H9 (cell line): ENCODE measurements around the gene MBP. TPM values are rescaled to one million over a fixed set of nuclear protein-coding genes. Genes with fewer than 3 reads are reported as not detected.

Experiments
- DNase-seq: peaks from one replicate; pipeline ENCODE4 v3.0.0-alpha.2; 2017
- H2AFZ ChIP-seq: one replicate; pipeline ENCODE4 v1.6.1; 2013; ENCODE audit warnings: mild to moderate bottlenecking, low read length, control low read depth, moderate library complexity
- H2AK5ac ChIP-seq: 2 replicates; pipeline ENCODE4 v1.6.1; 2013; ENCODE audit warnings: low read length, control low read depth, mixed read lengths; ENCODE audit not compliant: insufficient read length
- H2BK120ac ChIP-seq: one replicate; pipeline ENCODE4 v1.6.1; 2013; ENCODE audit warnings: low read depth, mild to moderate bottlenecking, low read length, control low read depth, inconsistent platforms; ENCODE audit not compliant: poor library complexity, severe bottlenecking
- H2BK12ac ChIP-seq: 2 replicates; pipeline ENCODE4 v1.6.1; 2013; ENCODE audit warnings: low read length, control low read depth, mixed read lengths, low read depth; ENCODE audit not compliant: insufficient read length
- H2BK15ac ChIP-seq: 2 replicates; pipeline ENCODE4 v1.6.1; 2013; ENCODE audit warnings: low read depth, low read length, control low read depth
- H2BK20ac ChIP-seq: one replicate; pipeline ENCODE4 v1.6.1; 2013; ENCODE audit warnings: low read depth, mild to moderate bottlenecking, low read length, control low read depth, inconsistent platforms; ENCODE audit not compliant: poor library complexity, severe bottlenecking
- H2BK5ac ChIP-seq: 2 replicates; pipeline ENCODE4 v1.6.1; 2013; ENCODE audit warnings: low read length, control low read depth, mixed read lengths; ENCODE audit not compliant: insufficient read length
- H3K14ac ChIP-seq: 2 replicates; pipeline ENCODE4 v1.6.1; 2013; ENCODE audit warnings: low read length, control low read depth; ENCODE audit not compliant: insufficient read depth
- H3K18ac ChIP-seq: 2 replicates; pipeline ENCODE4 v1.6.1; 2013; ENCODE audit warnings: low read depth, mild to moderate bottlenecking, mixed read lengths, low read length, control low read depth; ENCODE audit not compliant: insufficient read length
- H3K23ac ChIP-seq: 2 replicates; pipeline ENCODE4 v1.6.1; 2013; ENCODE audit warnings: low read length, control low read depth, mixed read lengths, low read depth; ENCODE audit not compliant: insufficient read length
- H3K23me2 ChIP-seq: 2 replicates; pipeline ENCODE4 v1.6.1; 2013; ENCODE audit warnings: low read depth, mild to moderate bottlenecking, mixed read lengths, low read length, control low read depth; ENCODE audit not compliant: insufficient read length, poor library complexity, severe bottlenecking
- H3K27ac ChIP-seq: 2 replicates; pipeline ENCODE4 v1.5.1; 2013; ENCODE audit warnings: low read length, control low read depth, mixed read lengths, low read depth; ENCODE audit not compliant: insufficient read length
- H3K27me3 ChIP-seq: 2 replicates; pipeline ENCODE4 v1.6.1; 2013; ENCODE audit warnings: low read length, control low read depth, inconsistent platforms; ENCODE audit not compliant: insufficient read depth
- H3K4ac ChIP-seq: 2 replicates; pipeline ENCODE4 v1.6.1; 2013; ENCODE audit warnings: low read depth, mild to moderate bottlenecking, control low read depth, inconsistent platforms, low read length, moderate library complexity
- H3K4me1 ChIP-seq: 2 replicates; pipeline ENCODE4 v1.6.1; 2013; ENCODE audit warnings: low read length, control low read depth, inconsistent platforms; ENCODE audit not compliant: insufficient read depth
- H3K4me2 ChIP-seq: 2 replicates; pipeline ENCODE4 v1.6.1; 2013; ENCODE audit warnings: low read length, control low read depth, mixed read lengths; ENCODE audit not compliant: insufficient read length, insufficient read depth
- H3K56ac ChIP-seq: 2 replicates; pipeline ENCODE4 v1.6.1; 2013; ENCODE audit warnings: low read depth, mild to moderate bottlenecking, mixed read lengths, low read length, control low read depth; ENCODE audit not compliant: insufficient read length
- H3K79me1 ChIP-seq: 2 replicates; pipeline ENCODE4 v1.6.1; 2013; ENCODE audit warnings: low read depth, mild to moderate bottlenecking, moderate library complexity, low read length, control low read depth, inconsistent platforms; ENCODE audit not compliant: insufficient read depth, poor library complexity, severe bottlenecking
- H3K79me2 ChIP-seq: 2 replicates; pipeline ENCODE4 v1.6.1; 2013; ENCODE audit warnings: low read length, control low read depth, inconsistent platforms; ENCODE audit not compliant: insufficient read depth
- H3K9ac ChIP-seq: 2 replicates; pipeline ENCODE4 v1.6.1; 2013; ENCODE audit warnings: low read length, control low read depth, mixed read lengths; ENCODE audit not compliant: insufficient read length; ENCODE audit errors: extremely low read depth
- H3K9me3 ChIP-seq: one replicate; pipeline ENCODE4 v1.6.1; 2013; ENCODE audit warnings: low read depth, low read length, inconsistent platforms; ENCODE audit not compliant: control insufficient read depth
- H3T11ph ChIP-seq: one replicate; pipeline ENCODE4 v1.6.1; 2013; ENCODE audit warnings: mild to moderate bottlenecking, low read length, control low read depth, inconsistent platforms
- H4K20me1 ChIP-seq: one replicate; pipeline ENCODE4 v1.6.1; 2013; ENCODE audit not compliant: control insufficient read depth, insufficient read length, insufficient read depth
- H4K5ac ChIP-seq: 2 replicates; pipeline ENCODE4 v1.6.1; 2013; ENCODE audit warnings: low read depth, mild to moderate bottlenecking, mixed read lengths, low read length, control low read depth; ENCODE audit not compliant: insufficient read length
- H4K8ac ChIP-seq: replicated peaks from 2 replicates; pipeline ENCODE4 v1.6.1; 2013; ENCODE audit warnings: low read length, control low read depth, mixed read lengths, low read depth; ENCODE audit not compliant: insufficient read length
- H4K91ac ChIP-seq: 2 replicates; pipeline ENCODE4 v1.6.1; 2013; ENCODE audit warnings: low read depth, mild to moderate bottlenecking, moderate library complexity, mixed read lengths, low read length, control low read depth; ENCODE audit not compliant: insufficient read length
- H3K27ac Mint-ChIP-seq, 3 experiments: 2 replicates in 2 of 3; 3 replicates in 1 of 3; pipeline ENCODE4 v1.8.0; 2020 to 2021; ENCODE audit warnings: mixed read lengths in 3 of 3, mild to moderate bottlenecking in 1 of 3, moderate library complexity in 1 of 3
- H3K27me3 Mint-ChIP-seq: 2 replicates; pipeline ENCODE4 v1.8.0; 2021; ENCODE audit warnings: low read depth, mild to moderate bottlenecking, moderate library complexity, mixed read lengths
- H3K36me3 Mint-ChIP-seq, 3 experiments: 2 replicates in 2 of 3; 3 replicates in 1 of 3; pipeline ENCODE4 v1.8.0; 2020 to 2021; ENCODE audit warnings: low read depth in 3 of 3, mixed read lengths in 3 of 3; ENCODE audit not compliant: insufficient read depth in 1 of 3
- H3K4me1 Mint-ChIP-seq, 2 experiments: 2 replicates each; pipeline ENCODE4 v1.8.0; 2020; ENCODE audit warnings: mixed read lengths in 2 of 2
- H3K4me3 Mint-ChIP-seq, 2 experiments: 2 replicates in 1 of 2; 3 replicates in 1 of 2; pipeline ENCODE4 v1.8.0; 2020 to 2021; ENCODE audit warnings: mild to moderate bottlenecking in 2 of 2, mixed read lengths in 2 of 2, moderate library complexity in 1 of 2
- H3K9me3 Mint-ChIP-seq, 2 experiments: 2 replicates in 1 of 2; 3 replicates in 1 of 2; pipeline ENCODE4 v1.8.0; 2020; ENCODE audit warnings: mild to moderate bottlenecking in 2 of 2, mixed read lengths in 2 of 2, moderate library complexity in 1 of 2
- WGBS: extraction: QIAGEN DNeasy Blood & Tissue Kit; methylation state at CpG from one replicate; pipeline ENCODE4 v1.1.7; 2013; ENCODE audit warnings: missing lambda C conversion rate, low lambda C conversion rate, mixed read lengths; ENCODE audit not compliant: insufficient read length; ENCODE audit errors: extremely low coverage; 5-methylcytosine and 5-hydroxymethylcytosine counted together
- total RNA-seq: library from RNA; stranded (reverse); gene quantifications from 2 replicates; pipeline ENCODE4 v1.2.1, GENCODE V29; 2021
- TF ChIP-seq, protein P1 (sequence below): fragments of 200-600 bp; sonication (generic); conservative IDR thresholded peaks from 3 replicates; pipeline ENCODE4 v1.8.0; 2021; ENCODE audit warnings: antibody characterized with exemption, mild to moderate bottlenecking

Gene MBP
- total RNA-seq, 1 experiment from 2014 or later = 8.6 TPM

- peaks cover 0 to 5% (median 2%) of the 10 kb centered on the region in 3 experiments; a peak in 3 of 7 replicates for H3K36me3 Mint-ChIP-seq
- no peak overlapping the region for H3T11ph ChIP-seq
- no peak overlapping the region for H2BK5ac ChIP-seq
- H3K23me2 ChIP-seq = no peaks in the 10 kb centered on the region
- no peak overlapping the region for H3K14ac ChIP-seq
- no peak overlapping the region for H4K5ac ChIP-seq
- no peak overlapping the region for H4K91ac ChIP-seq
- no peaks in the 10 kb centered on the region for H3K79me1 ChIP-seq
- H3K9me3 Mint-ChIP-seq = no peaks in the 10 kb centered on the region; a peak in 1 of 5 replicates
- WGBS = no CpG with 5 or more reads among the region's 16 CpGs
- no peak overlapping the region for H3K18ac ChIP-seq
- H3K79me2 ChIP-seq = no peaks in the 10 kb centered on the region
- H3K4me2 ChIP-seq = no peak overlapping the region
- no peak overlapping the region for H2BK12ac ChIP-seq
- peaks cover 4% of the 10 kb centered on the region; the same call in 1 of the 2 replicates for H3K4me1 ChIP-seq
- H3K9ac ChIP-seq = no peak overlapping the region
- H4K8ac ChIP-seq = no peak overlapping the region
- H3K9me3 ChIP-seq = no peaks in the 10 kb centered on the region
- no peaks in the 10 kb centered on the region for H3K27me3 Mint-ChIP-seq
- H3K4me3 Mint-ChIP-seq = no peak overlapping the region
- peak overlapping the region; percentile 30 for H3K27ac ChIP-seq
- peak overlapping the region; percentile 32 to 81 (median 69); a peak in 5 of 7 replicates for H3K27ac Mint-ChIP-seq
- peak; percentile 68 for DNase-seq
- no peak overlapping the region for H2AK5ac ChIP-seq
- H3K4me1 Mint-ChIP-seq = peaks cover 41% of the 10 kb centered on the region in 2 experiments
- no peak overlapping the region for H2BK120ac ChIP-seq
- H4K20me1 ChIP-seq = no peaks in the 10 kb centered on the region
- H3K56ac ChIP-seq = no peak overlapping the region
- no peaks in the 10 kb centered on the region for H3K27me3 ChIP-seq
- TF ChIP-seq, protein P1, sequence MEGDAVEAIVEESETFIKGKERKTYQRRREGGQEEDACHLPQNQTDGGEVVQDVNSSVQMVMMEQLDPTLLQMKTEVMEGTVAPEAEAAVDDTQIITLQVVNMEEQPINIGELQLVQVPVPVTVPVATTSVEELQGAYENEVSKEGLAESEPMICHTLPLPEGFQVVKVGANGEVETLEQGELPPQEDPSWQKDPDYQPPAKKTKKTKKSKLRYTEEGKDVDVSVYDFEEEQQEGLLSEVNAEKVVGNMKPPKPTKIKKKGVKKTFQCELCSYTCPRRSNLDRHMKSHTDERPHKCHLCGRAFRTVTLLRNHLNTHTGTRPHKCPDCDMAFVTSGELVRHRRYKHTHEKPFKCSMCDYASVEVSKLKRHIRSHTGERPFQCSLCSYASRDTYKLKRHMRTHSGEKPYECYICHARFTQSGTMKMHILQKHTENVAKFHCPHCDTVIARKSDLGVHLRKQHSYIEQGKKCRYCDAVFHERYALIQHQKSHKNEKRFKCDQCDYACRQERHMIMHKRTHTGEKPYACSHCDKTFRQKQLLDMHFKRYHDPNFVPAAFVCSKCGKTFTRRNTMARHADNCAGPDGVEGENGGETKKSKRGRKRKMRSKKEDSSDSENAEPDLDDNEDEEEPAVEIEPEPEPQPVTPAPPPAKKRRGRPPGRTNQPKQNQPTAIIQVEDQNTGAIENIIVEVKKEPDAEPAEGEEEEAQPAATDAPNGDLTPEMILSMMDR = no peak
- no peak overlapping the region for H2AFZ ChIP-seq
- H2BK20ac ChIP-seq = no peak overlapping the region
- no peak overlapping the region for H3K23ac ChIP-seq
- no peak overlapping the region for H3K4ac ChIP-seq
- no peak overlapping the region for H2BK15ac ChIP-seq
Measured at GRCh38 chr18:77101410-77102258, 30.9 kb downstream of the MBP start.
